MV-4-11 (cell line): ENCODE data around the gene CD59.
"Not testable (repeated sequence)": the region's sequence is repeated elsewhere in the genome, so short reads cannot be mapped to it uniquely, and the experiment has no call there.

Experiments
- DNase-seq: peaks from one replicate; lab custom pipeline; 2025; lab: John Stamatoyannopoulos, UW

The CD59 gene

GRCh38 chr11:33713151-33713855 is 22.9 kb downstream of the CD59 start:
- peak; percentile 9 for DNase-seq

DNA sequence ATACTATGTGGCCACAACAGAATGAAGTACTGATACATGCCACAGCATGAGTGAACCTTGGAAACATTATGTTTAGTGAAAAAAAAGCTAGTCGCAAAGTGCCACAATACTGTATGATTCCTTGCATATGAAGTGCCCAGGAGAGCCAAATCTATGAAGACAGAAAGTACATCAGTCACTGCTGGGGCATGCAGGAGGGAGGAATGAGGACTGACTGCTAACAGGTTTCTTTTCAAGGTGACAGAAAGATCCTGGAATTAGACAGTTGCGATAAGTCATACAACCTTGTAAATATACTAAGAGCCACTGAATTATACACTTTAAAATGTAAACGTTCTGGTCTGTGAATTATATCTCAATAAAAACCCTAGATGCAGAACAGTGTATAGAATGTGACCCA is 23.8 kb downstream of the CD59 start:
- no peak for DNase-seq

- DNase-seq, result no peak
Measured at GRCh38 chr11:33709466-33709865, 26.8 kb downstream of the CD59 start.

GRCh38 chr11:33708985-33709384 is 27.2 kb downstream of the CD59 start:
- DNase-seq, result no peak

GRCh38 chr11:33707831-33708230 is 28.4 kb downstream of the CD59 start:
- DNase-seq, result not testable (repeated sequence)

DNA sequence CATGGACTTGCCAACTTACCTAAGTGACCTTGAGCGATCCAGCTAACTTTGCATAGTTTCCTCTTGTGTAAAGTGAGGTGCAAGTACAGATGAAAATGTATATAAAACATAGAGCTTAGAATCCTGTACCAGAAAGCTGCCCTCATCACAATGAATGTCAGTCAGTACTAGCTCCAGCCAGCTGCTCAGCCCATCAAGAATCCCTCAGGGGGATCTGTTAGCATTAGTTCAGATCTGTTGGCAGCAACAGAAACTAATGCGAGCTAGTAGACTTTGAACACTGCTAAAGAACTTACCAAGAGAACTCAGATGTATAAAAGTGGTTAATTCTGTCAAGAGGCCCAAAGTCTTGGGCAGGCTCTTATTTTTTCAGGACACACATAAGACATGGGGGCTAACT is 29.3 kb downstream of the CD59 start:
- no peak for DNase-seq

DNA sequence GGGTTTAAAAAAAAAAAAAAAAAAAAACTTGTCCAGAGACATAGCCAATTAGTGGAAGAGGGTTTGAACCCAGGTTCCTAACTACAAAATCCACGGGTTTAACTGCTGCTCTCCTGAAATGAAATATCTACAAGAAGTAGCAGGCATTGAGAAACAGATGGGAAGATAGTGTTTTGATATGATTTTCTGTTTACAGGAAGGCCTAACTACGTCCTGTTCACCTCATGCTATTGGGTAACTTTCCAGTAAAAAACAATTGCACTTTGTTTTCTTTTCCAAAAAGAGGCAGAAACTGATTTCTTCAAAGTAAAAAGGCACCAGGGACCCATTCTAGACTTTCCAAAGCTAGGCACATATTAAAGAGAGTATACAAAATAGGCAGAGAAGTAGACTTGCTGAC is 29.7 kb downstream of the CD59 start:
- no peak for DNase-seq

GRCh38 chr11:33704240-33705002 is 31.8 kb downstream of the CD59 start:
- DNase-seq, result no peak

DNA sequence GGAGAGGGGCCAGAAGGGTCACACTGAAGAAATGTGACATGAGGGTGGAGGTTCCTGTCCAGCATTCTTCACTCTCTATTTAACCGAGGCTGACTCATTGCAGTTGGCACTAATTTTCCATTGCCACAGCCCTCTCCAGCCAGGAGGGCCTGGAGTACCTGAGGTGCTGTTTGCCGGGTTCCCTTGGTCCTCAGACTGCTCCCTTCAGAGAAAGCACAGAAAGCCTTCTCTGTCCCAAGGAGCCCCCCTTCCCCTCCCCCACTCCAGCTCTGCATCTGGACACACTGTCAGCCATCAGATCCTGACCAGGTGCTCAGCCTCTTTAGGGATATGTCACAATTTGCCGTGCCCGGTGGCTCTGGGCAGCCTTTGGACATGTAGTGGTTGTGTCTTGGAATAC is 32.4 kb downstream of the CD59 start:
- no peak for DNase-seq

DNA sequence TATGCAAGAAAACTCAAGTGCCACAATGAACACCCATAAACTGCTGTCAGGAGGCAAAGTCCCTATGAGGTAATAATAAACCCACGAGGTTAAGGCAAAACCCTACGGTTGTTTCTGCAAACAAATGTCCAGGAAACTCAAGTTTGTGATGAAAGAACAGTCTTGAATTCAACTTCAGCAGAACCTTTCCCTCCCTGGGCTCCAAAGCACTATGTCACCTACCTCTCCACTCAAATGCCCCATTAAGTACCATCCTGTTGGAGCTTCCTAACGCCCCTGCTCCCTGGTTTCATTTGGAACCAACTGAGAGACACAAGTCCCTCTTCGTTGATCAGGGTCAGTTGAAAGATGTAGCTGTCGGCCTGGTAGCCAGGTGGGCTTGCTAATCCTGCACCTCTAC is 33.0 kb downstream of the CD59 start:
- no peak for DNase-seq

GRCh38 chr11:33701302-33702230 is 34.7 kb downstream of the CD59 start:
- DNase-seq, result no peak

GRCh38 chr11:33700502-33701271 is 35.5 kb downstream of the CD59 start, which contains the start of gene C11orf91:
C11orf91 (minus strand) TSS chr11:33700826; CDS start chr11:33700740, 86 bp downstream.
- DNase-seq, result peak; percentile 70

- no peak for DNase-seq
Measured at GRCh38 chr11:33700063-33700501, 36.1 kb downstream of the CD59 start.

GRCh38 chr11:33699515-33700062 is 36.6 kb downstream of the CD59 start:
- DNase-seq, result no peak

- peak; percentile 6 for DNase-seq
Measured at GRCh38 chr11:33698921-33699320, 37.3 kb downstream of the CD59 start.

- DNase-seq, result no peak
Measured at GRCh38 chr11:33697997-33698396, 38.2 kb downstream of the CD59 start.

DNA sequence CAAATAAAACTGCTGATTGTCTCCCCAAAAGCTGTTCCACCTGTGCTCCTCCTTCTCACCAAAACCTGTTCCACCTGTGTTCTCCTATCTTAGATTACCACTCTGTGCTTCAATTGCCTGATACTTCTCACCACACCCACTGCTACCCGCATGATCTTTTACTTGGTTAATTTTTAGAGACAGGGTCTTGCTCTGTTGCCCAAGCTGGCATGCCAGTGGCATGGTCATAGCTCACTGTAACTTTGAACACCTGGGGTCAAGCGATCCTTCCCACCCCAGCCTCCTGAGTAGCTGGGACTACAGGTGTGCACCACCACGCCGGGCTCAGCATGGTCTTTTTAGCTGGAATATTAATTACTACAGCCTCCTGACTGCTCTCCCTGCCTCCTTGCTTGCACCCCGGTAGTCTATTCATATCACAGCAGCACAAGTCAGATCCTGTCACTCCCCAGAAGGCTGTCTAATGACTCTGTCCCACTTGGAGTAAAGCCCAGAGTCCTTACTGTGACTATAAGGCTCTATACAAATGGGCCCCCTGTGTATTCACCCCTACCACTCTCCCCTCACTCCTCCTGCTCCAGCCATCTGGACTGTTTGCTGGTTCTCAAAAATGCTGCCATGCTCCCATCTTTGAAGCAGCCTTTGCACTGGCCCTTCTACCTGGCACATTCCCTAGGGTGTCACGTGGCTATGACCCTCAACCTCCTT is 39.1 kb downstream of the CD59 start:
- DNase-seq, result no peak

- DNase-seq, result no peak
Measured at GRCh38 chr11:33696411-33696810, 39.8 kb downstream of the CD59 start.

DNA sequence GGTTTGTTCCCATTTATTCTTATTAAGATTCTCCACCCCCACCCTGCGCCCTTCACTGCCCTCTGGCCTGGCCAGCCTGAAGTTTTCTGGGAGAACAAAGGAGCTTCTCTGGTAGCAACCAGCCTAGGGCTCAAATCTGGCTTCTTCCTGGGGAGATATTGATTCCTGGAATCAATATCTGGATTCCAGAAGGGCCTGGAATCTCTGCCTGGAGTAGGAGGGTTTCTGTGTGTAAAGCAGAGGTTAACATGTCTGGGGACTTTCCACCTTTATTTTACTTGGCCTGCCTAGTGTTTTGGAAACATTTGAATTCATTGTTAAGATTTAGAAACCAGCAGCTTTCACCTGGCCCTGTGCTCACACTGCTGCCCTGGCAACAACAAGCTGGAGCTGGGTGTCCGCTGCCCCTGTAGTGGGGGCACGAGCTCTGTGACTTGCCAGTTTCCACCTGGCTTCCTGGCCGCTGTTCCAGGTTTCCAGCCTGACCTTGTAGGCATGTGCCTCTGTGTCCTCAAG is 41.1 kb downstream of the CD59 start:
- no peak for DNase-seq

GRCh38 chr11:33694346-33695050 is 41.7 kb downstream of the CD59 start:
- DNase-seq, result peak; percentile 50
